Mesothelial cell of epicardium (in vitro differentiated cells): ENCODE data around the gene PPM1B. TPM values are rescaled to one million over a fixed set of nuclear protein-coding genes. Genes with fewer than 3 reads are reported as not detected.

Experiments
- DNase-seq, 2 experiments: peaks; one replicate each; pipeline ENCODE4 v3.0.0; 2021; ENCODE audit warnings: low spot score in 2 of 2; ENCODE audit not compliant: unreplicated experiment in 2 of 2
- H3K27ac Mint-ChIP-seq: 2 replicates; pipeline ENCODE4 v1.8.0; 2021; ENCODE audit warnings: mixed read lengths
- H3K27me3 Mint-ChIP-seq: 2 replicates; pipeline ENCODE4 v1.8.0; 2021; ENCODE audit warnings: low read depth, mixed read lengths
- H3K36me3 Mint-ChIP-seq: 2 replicates; pipeline ENCODE4 v1.8.0; 2021; ENCODE audit warnings: mixed read lengths
- H3K4me1 Mint-ChIP-seq: 2 replicates; pipeline ENCODE4 v1.8.0; 2021; ENCODE audit warnings: mixed read lengths
- H3K4me3 Mint-ChIP-seq: 2 replicates; pipeline ENCODE4 v1.8.0; 2021; ENCODE audit warnings: mild to moderate bottlenecking, moderate library complexity, mixed read lengths
- H3K9me3 Mint-ChIP-seq: 2 replicates; pipeline ENCODE4 v1.8.0; 2021; ENCODE audit warnings: mixed read lengths
- CTCF ChIP-seq: fragments of 200-600 bp; sonication (generic); IDR thresholded peaks from one replicate; pipeline ENCODE4 v1.5.0; 2021; ENCODE audit warnings: antibody characterized with exemption; ENCODE audit not compliant: unreplicated experiment
- total RNA-seq: library from RNA; stranded (reverse); gene quantifications from 3 replicates; pipeline ENCODE4 v1.2.1, GENCODE V29; 2021

PPM1B gene
- total RNA-seq, 1 donor from 2014 or later = 36.4 TPM

- no peak for DNase-seq
- Mint-ChIP-seq H3K9me3 (no peaks in the 10 kb centered on the region), H3K27me3 (no peaks in the 10 kb centered on the region), H3K36me3 (peaks cover 2% of the 10 kb centered on the region), H3K27ac (no peak overlapping the region), H3K4me1 (peaks cover 9% of the 10 kb centered on the region), H3K4me3 (no peak overlapping the region)
- TF ChIP-seq CTCF = no peak
These were observed 61.7 kb downstream of the PPM1B start for GRCh38 chr2:44230378-44230777.

- Mint-ChIP-seq H3K4me3 (no peak overlapping the region), H3K9me3 (no peaks in the 10 kb centered on the region), H3K27me3 (no peaks in the 10 kb centered on the region), H3K36me3 (no peaks in the 10 kb centered on the region), H3K27ac (peak overlapping the region; percentile 40), H3K4me1 (peaks cover 11% of the 10 kb centered on the region)
- no peak for TF ChIP-seq CTCF
- no peak for DNase-seq
These were observed 64.9 kb downstream of the PPM1B start for GRCh38 chr2:44233450-44234128.

- H3K27me3 Mint-ChIP-seq = no peaks in the 10 kb centered on the region
- H3K27ac Mint-ChIP-seq = no peak overlapping the region
- no peaks in the 10 kb centered on the region for H3K9me3 Mint-ChIP-seq
- no peak overlapping the region for H3K4me3 Mint-ChIP-seq
- peaks cover 9% of the 10 kb centered on the region for H3K4me1 Mint-ChIP-seq
- TF ChIP-seq CTCF = no peak
- H3K36me3 Mint-ChIP-seq = no peaks in the 10 kb centered on the region
- no peak for DNase-seq
These were observed 68.5 kb downstream of the PPM1B start for GRCh38 chr2:44237221-44237620.

DNA sequence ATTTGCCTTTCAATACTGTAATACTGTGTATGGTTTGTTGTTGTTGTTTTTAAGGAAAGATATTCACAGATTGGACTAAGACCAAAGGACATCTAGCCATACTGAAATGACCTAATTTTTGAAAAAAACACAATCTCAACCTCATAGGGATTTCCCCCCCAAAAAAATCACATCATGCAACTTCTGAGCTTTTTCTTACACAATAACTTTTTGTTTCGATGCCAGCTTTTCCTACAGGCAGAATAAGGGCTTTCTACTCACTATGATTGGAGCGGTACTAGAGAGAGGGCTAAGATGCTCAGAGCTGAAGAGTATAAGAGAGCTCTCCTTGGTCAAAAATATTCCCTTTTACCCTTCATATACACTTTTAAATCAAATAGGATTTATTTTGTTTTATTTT is 74.2 kb downstream of the PPM1B start:
- H3K36me3 Mint-ChIP-seq = no peaks in the 10 kb centered on the region
- H3K4me1 Mint-ChIP-seq = peaks cover 28% of the 10 kb centered on the region
- H3K9me3 Mint-ChIP-seq = no peaks in the 10 kb centered on the region
- no peak overlapping the region for H3K4me3 Mint-ChIP-seq
- no peak overlapping the region for H3K27ac Mint-ChIP-seq
- no peaks in the 10 kb centered on the region for H3K27me3 Mint-ChIP-seq
- DNase-seq = no peak
- no peak for TF ChIP-seq CTCF

GRCh38 chr2:44244135-44244871 is 75.6 kb downstream of the PPM1B start:
- Mint-ChIP-seq H3K9me3 (no peaks in the 10 kb centered on the region), H3K27me3 (no peaks in the 10 kb centered on the region), H3K4me1 (peaks cover 28% of the 10 kb centered on the region), H3K36me3 (no peaks in the 10 kb centered on the region), H3K4me3 (peak overlapping the region; percentile 63), H3K27ac (no peak overlapping the region)
- DNase-seq = peak in 1 of 2 experiments; percentile 43
- TF ChIP-seq CTCF = peak; percentile 79
